Lower leg skin (tissue), 3 donors: Measurements from ENCODE around the gene RING1.

Experiments
- POLR2A ChIP-seq, 2 donors: fragments of 450-650 bp; IDR thresholded peaks; one replicate each; pipeline ENCODE4 v1.6.1; 2016 to 2017; ENCODE audit warnings: antibody characterized with exemption in 2 of 2, mild to moderate bottlenecking in 1 of 2, moderate library complexity in 1 of 2
- TF ChIP-seq, protein P1 (sequence below), 3 donors: fragments of 450-650 bp; IDR thresholded peaks; one replicate each; pipeline ENCODE4 v1.5.1; 2016; ENCODE audit warnings: antibody characterized with exemption in 3 of 3, mild to moderate bottlenecking in 3 of 3, moderate library complexity in 2 of 3

DNA sequence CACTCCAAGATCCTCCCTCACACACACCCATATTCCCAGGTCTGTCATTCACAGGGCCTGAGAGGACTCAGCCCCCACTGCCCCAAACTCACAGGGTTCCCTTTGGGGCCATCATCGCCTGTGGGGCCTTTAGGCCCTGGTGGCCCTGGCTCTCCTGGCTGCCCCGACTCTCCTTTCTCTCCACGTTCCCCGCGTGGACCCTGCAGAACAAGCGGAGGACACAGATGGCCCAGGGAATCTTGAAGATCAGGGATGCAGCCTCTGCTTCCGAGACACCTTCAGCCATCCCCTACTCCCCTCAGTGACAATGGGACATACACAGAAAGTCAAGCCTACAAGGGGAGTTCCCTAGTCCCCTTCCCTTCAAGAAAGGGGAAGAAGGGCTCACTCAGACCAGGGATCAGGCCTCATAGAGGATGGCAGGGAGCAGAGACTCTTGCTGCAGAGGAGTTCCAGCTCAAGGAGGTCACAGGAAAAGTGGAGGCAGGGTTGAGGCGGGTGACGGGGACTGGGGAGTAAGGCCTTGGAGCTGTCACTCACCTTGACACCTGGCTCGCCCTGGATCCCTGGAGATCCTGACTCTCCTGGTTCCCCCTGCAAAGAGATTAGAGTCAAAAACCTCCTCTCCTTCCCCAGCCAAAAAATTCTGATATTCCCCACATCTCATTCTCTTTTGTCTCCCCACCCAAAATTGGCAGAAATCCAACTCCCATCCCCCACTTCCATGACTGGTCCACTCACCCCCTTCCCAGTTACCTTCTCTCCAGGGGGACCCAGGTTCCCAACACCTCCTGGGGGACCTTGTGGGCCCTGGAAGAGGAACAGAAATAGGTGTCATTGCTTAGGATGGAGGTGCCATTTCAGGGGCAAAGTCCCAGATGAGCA lies 38.8 kb upstream of the RING1 start:
- TF ChIP-seq, protein P1, sequence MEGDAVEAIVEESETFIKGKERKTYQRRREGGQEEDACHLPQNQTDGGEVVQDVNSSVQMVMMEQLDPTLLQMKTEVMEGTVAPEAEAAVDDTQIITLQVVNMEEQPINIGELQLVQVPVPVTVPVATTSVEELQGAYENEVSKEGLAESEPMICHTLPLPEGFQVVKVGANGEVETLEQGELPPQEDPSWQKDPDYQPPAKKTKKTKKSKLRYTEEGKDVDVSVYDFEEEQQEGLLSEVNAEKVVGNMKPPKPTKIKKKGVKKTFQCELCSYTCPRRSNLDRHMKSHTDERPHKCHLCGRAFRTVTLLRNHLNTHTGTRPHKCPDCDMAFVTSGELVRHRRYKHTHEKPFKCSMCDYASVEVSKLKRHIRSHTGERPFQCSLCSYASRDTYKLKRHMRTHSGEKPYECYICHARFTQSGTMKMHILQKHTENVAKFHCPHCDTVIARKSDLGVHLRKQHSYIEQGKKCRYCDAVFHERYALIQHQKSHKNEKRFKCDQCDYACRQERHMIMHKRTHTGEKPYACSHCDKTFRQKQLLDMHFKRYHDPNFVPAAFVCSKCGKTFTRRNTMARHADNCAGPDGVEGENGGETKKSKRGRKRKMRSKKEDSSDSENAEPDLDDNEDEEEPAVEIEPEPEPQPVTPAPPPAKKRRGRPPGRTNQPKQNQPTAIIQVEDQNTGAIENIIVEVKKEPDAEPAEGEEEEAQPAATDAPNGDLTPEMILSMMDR (IDR thresholded peaks at IDR 0.05) = no peak
- no peak for TF ChIP-seq POLR2A (IDR thresholded peaks at IDR 0.05)
